ENCODE measurements around the gene CYSRT1.
"Not testable (repeated sequence)": the region's sequence is repeated elsewhere in the genome, so short reads cannot be mapped to it uniquely, and the experiment has no call there.

The CYSRT1 gene

GRCh38 chr9:137240841-137241489 is 16.0 kb downstream of the CYSRT1 start, which contains the start of gene TUBB4B:
Gene TUBB4B (plus strand): TSS chr9:137241287. CDS start chr9:137241361, 74 bp downstream.
- Histone ChIP-seq H3K27me3 (replicated peaks) (no peaks in the 10 kb centered on the region), H3K36me3 (replicated peaks) (peaks cover 25% of the 10 kb centered on the region), H3K4me3 (ENCODE audit: low read depth, low read length) (peak within 1 kb of the TSS; percentile 86), H3K27ac (peak within 1 kb of the TSS; percentile 78)
- TF ChIP-seq CTCF (IDR thresholded peaks at IDR 0.05; ENCODE audit: low read depth, low read length, missing control alignments) = no peak
- peak; percentile 100 for DNase-seq
- in situ Hi-C loops (cut with HindIII; ENCODE audit: low pct_ligation_motif_present, low sequenced_read_pairs) = no loop called here

- Histone ChIP-seq H3K36me3 (replicated peaks) (peaks cover 25% of the 10 kb centered on the region), H3K27me3 (replicated peaks) (no peaks in the 10 kb centered on the region), H3K4me3 (ENCODE audit: low read depth, low read length) (peak overlapping the region; percentile 86), H3K27ac (peak overlapping the region; percentile 75)
- no peak for DNase-seq
- in situ Hi-C loops (cut with HindIII; ENCODE audit: low pct_ligation_motif_present, low sequenced_read_pairs) = no loop called here
- TF ChIP-seq CTCF (IDR thresholded peaks at IDR 0.05; ENCODE audit: low read depth, low read length, missing control alignments) = no peak
These were observed 16.7 kb downstream of the CYSRT1 start for GRCh38 chr9:137241490-137242268.

GRCh38 chr9:137242269-137243203 is 17.6 kb downstream of the CYSRT1 start:
- DNase-seq = no peak
- in situ Hi-C loops (cut with HindIII; ENCODE audit: low pct_ligation_motif_present, low sequenced_read_pairs) = no loop called here
- Histone ChIP-seq H3K36me3 (replicated peaks) (peaks cover 25% of the 10 kb centered on the region), H3K27ac (peak overlapping the region; percentile 55), H3K4me3 (ENCODE audit: low read depth, low read length) (peak overlapping the region; percentile 86), H3K27me3 (replicated peaks) (no peaks in the 10 kb centered on the region)
- TF ChIP-seq CTCF (IDR thresholded peaks at IDR 0.05; ENCODE audit: low read depth, low read length, missing control alignments) = no peak

- not testable (repeated sequence) for H3K27ac ChIP-seq
These were observed 18.3 kb downstream of the CYSRT1 start for GRCh38 chr9:137243266-137243625.

GRCh38 chr9:137243626-137244485 is 18.9 kb downstream of the CYSRT1 start:
- TF ChIP-seq CTCF (IDR thresholded peaks at IDR 0.05; ENCODE audit: low read depth, low read length, missing control alignments) = no peak
- Histone ChIP-seq H3K36me3 (replicated peaks) (peaks cover 25% of the 10 kb centered on the region), H3K27ac (no peak overlapping the region), H3K4me3 (ENCODE audit: low read depth, low read length) (no peak overlapping the region), H3K27me3 (replicated peaks) (no peaks in the 10 kb centered on the region)
- DNase-seq = no peak
- in situ Hi-C loops (cut with HindIII; ENCODE audit: low pct_ligation_motif_present, low sequenced_read_pairs) = no loop called here

More at GRCh38 chr9:137243266-137243625, 18.3 kb downstream of the CYSRT1 start:
- DNase-seq; H3K27me3 ChIP-seq (replicated peaks); in situ Hi-C loops (cut with HindIII; ENCODE audit: low pct_ligation_motif_present, low sequenced_read_pairs); H3K4me3 ChIP-seq (ENCODE audit: low read depth, low read length): not testable (repeated sequence)
- H3K36me3 ChIP-seq (replicated peaks) = peaks cover 25% of the 10 kb centered on the region
